Measurements from ENCODE around the gene CAMSAP1. TPM values are rescaled to one million over a fixed set of nuclear protein-coding genes. Genes with fewer than 3 reads are reported as not detected.

The CAMSAP1 gene
- total RNA-seq, 2 experiments from 2014 or later: 20.2 to 27.0 TPM

DNA sequence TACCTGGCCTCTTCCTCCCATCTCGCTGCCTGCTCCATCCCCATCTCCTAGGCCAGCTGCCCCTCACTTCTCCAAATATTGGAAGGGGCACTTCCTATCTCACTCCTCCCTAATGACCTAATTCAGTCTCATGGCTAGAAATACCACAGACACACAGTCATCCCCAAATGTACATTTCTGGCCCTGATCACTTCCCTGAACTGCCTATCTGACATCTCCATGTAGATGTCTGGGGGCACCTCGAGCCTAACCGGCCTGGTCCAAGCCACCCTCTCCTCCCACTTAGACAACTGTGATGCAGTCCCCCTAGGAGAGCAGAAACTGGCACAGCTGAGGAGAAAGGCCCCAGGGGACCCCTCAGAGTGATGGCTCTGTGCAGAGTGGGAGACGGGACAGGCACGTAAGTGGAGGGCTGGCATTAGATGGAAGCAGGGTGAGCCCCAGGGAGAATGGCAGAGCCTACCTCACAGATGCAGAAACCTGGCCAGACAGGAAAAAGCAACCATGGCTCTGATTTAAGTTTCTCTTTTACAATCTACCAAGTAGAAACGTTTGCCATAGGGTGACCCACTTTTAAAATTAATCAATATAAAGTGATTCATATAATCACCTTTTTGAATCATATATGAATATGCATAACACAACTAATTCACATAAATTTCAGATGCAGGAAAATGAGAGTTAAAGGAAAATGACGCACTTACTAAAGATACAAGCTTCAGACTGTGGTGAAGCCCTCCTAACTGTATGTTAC lies 22.1 kb downstream of the CAMSAP1 start:
- intact Hi-C loops (cut with micrococcal nuclease): no loop called here

DNA sequence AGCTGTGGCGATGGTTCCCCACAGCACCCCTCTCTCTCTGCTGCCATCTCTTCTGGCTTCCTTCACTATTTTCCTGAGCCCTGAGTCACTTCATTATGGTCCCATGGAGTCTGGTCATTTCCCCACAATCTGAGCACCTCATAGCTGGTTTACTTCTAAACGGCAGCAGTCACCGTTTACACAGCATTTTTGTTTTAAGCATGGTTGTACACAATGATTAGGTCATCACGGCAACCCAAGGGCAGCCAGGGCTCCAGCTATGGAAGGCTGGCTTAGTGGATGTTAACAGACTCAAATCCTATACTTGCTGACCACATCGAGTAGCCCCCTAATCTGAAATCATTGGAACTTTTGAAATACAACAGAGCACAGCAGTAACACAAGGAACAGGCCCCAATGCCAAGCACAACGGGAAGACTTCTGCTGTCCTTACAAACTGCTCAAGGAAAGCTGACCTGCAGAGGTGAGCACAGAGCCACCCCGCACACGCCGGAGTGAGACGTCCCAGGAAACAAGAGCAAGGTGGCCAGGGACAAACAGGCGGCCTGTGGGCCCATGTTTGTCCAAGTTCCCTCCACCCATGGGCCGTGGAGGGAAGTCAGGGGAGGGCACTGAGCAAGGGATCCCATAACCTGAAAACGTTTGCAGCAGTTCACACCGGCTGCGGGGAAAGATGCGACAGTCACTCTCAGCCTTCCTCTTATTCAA lies 22.9 kb downstream of the CAMSAP1 start:
- H3K4me1 Mint-ChIP-seq (ENCODE audit: low read depth): peaks cover 55% of the 10 kb centered on the region
- CTCF ChIA-PET: interaction anchor here (0.6 kb wide), 1 partner anchor 841 kb away, joined by 3 read pairs; no protein-coding TSS in a partner anchor
- no peak for DNase-seq

More for the DNA sequence above, 22.1 kb downstream of the CAMSAP1 start:
- no peak for DNase-seq
- H3K4me1 Mint-ChIP-seq (ENCODE audit: low read depth): peaks cover 58% of the 10 kb centered on the region
- no peaks in the 10 kb centered on the region for H3K27me3 Mint-ChIP-seq
- no peak for ATAC-seq
- H3K27ac Mint-ChIP-seq: peak overlapping the region; percentile 39
- ChIA-PET CTCF (interaction anchor here (2.1 kb wide), 1 partner anchor 21 kb away, joined by 8 read pairs; no protein-coding TSS in a partner anchor), POLR2A (no interaction called here)
- H3K4me3 Mint-ChIP-seq: no peak overlapping the region
- H3K9me3 Mint-ChIP-seq: no peaks in the 10 kb centered on the region
- TF ChIP-seq, protein P1, sequence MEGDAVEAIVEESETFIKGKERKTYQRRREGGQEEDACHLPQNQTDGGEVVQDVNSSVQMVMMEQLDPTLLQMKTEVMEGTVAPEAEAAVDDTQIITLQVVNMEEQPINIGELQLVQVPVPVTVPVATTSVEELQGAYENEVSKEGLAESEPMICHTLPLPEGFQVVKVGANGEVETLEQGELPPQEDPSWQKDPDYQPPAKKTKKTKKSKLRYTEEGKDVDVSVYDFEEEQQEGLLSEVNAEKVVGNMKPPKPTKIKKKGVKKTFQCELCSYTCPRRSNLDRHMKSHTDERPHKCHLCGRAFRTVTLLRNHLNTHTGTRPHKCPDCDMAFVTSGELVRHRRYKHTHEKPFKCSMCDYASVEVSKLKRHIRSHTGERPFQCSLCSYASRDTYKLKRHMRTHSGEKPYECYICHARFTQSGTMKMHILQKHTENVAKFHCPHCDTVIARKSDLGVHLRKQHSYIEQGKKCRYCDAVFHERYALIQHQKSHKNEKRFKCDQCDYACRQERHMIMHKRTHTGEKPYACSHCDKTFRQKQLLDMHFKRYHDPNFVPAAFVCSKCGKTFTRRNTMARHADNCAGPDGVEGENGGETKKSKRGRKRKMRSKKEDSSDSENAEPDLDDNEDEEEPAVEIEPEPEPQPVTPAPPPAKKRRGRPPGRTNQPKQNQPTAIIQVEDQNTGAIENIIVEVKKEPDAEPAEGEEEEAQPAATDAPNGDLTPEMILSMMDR (IDR thresholded peaks at IDR 0.05): no peak
- no peaks in the 10 kb centered on the region for H3K36me3 Mint-ChIP-seq (ENCODE audit: low read depth)

DNA sequence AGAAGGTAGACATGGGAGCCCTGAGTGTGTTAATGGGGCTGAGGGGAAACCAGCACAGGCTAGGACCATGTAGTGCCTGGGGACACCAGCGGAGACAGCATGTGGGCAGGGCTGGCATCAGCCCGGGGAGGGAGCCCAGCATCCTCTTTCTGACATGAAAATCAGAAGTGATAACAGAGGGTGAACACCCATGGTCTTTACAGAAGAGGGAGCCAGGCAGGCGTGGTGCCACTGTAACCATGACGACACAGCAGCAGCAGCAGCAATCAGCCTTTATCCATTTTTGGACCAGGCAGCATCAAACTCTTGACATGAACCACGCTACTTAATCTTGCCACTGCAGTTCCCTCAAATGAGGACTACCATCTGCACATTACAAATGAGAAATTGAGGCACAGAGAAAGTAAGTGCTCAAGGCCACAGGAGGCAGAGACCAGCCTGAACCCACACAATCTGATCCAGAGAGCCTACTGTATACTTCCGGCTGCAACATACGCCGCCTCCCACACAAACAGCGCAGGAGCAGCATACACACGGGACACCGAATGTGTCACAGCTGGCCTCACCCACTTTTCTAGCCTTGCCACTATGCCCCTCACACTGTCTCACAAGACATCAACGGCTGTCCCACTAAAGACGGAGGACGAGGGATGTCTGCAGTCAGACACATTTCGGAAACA lies 23.8 kb downstream of the CAMSAP1 start:
- POLR2A ChIA-PET: no interaction called here
- H3K27me3 Mint-ChIP-seq: no peaks in the 10 kb centered on the region
- peak; percentile 12 for DNase-seq
- no peaks in the 10 kb centered on the region for H3K9me3 Mint-ChIP-seq
- TF ChIP-seq, protein P1 (IDR thresholded peaks at IDR 0.05): no peak
- no peaks in the 10 kb centered on the region for H3K36me3 Mint-ChIP-seq (ENCODE audit: low read depth)
- no peak overlapping the region for H3K27ac Mint-ChIP-seq
- H3K4me1 Mint-ChIP-seq (ENCODE audit: low read depth): peaks cover 56% of the 10 kb centered on the region
- CTCF ChIA-PET: no interaction called here
- intact Hi-C loops (cut with micrococcal nuclease): no loop called here
- H3K4me3 Mint-ChIP-seq: no peak overlapping the region
- no peak for ATAC-seq

More for the DNA sequence above, 22.9 kb downstream of the CAMSAP1 start:
- H3K27me3 Mint-ChIP-seq: no peaks in the 10 kb centered on the region
- no peak for ATAC-seq
- H3K9me3 Mint-ChIP-seq: no peaks in the 10 kb centered on the region
- TF ChIP-seq, protein P1 (IDR thresholded peaks at IDR 0.05): no peak
- intact Hi-C loops (cut with micrococcal nuclease): no loop called here
- H3K27ac Mint-ChIP-seq: no peak overlapping the region
- POLR2A ChIA-PET: no interaction called here
- H3K36me3 Mint-ChIP-seq (ENCODE audit: low read depth): no peaks in the 10 kb centered on the region
- no peak overlapping the region for H3K4me3 Mint-ChIP-seq

DNA sequence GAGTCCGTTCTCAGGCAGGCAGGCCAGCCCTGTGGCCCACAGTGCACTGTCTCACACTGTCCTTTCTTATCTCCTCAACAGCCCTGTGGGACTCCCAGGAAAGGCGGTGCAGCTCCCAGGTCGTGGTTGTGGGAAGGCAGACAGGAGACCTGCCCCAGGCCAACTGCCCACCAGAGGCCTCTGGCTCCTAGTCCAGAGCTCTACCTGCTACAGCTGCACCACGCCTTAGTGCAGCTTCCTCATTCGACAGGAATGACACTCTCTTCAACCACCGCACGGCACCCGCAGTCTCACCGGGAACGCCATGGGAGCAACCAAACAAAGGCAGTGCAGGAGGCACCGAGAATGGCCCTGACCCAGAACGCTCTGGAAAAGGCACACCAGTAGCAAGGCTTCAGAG lies 25.3 kb downstream of the CAMSAP1 start:
- intact Hi-C loops (cut with micrococcal nuclease): no loop called here
- Mint-ChIP-seq H3K27me3 (no peaks in the 10 kb centered on the region), H3K4me3 (no peak overlapping the region), H3K27ac (no peak overlapping the region), H3K36me3 (ENCODE audit: low read depth) (peaks cover 2% of the 10 kb centered on the region), H3K4me1 (ENCODE audit: low read depth) (peaks cover 44% of the 10 kb centered on the region), H3K9me3 (no peaks in the 10 kb centered on the region)
- no peak for DNase-seq
- ChIA-PET POLR2A (no interaction called here), CTCF (no interaction called here)
- TF ChIP-seq, protein P1 (IDR thresholded peaks at IDR 0.05): no peak
- no peak for ATAC-seq

All from activated CD8-positive, alpha-beta T cell treated with anti-CD3 and anti-CD28 coated beads for 36 hours (primary cell).